Measurements from ENCODE around the gene MCEMP1. TPM values are rescaled to one million over a fixed set of nuclear protein-coding genes. Genes with fewer than 3 reads are reported as not detected.

MCEMP1 gene
- total RNA-seq, 4 donors from 2014 or later: 0.41 TPM; not detected in 3

Other genes starting within 250 kb of the MCEMP1 start
- gene PEX11G, start 188.1 kb upstream of the MCEMP1 start, total RNA-seq: 10 to 100 TPM in 1 of 4 donors, 1 to 10 TPM in 3; 2.2 to 14.5 (median 8.9) TPM
- gene ZNF358, start 161.0 kb upstream of the MCEMP1 start, total RNA-seq: 10 to 100 TPM; 50.2 to 72.7 (median 69.1) TPM
- gene MCOLN1, start 154.5 kb upstream of the MCEMP1 start, total RNA-seq: 10 to 100 TPM; 14.7 to 93.1 (median 23.9) TPM
- 100 to 1,000 TPM; 115 to 435 (median 147) TPM for gene PNPLA6, start 141.4 kb upstream of the MCEMP1 start, total RNA-seq
- 100 to 1,000 TPM in 1 of 4 donors, 10 to 100 TPM in 3; 36.2 to 114 (median 61.6) TPM for gene CAMSAP3, start 81.2 kb upstream of the MCEMP1 start, total RNA-seq
- 100 to 1,000 TPM in 1 of 4 donors, 10 to 100 TPM in 3; 27.8 to 123 (median 57.3) TPM for gene XAB2, start 47.5 kb upstream of the MCEMP1 start, total RNA-seq
- 10 to 100 TPM in 2 of 4 donors, not detected in 2; 16.4 to 48.0 TPM for gene PET100, start 47.3 kb upstream of the MCEMP1 start, total RNA-seq
- gene PCP2, start 43.4 kb upstream of the MCEMP1 start, total RNA-seq: 10 to 100 TPM in 1 of 4 donors, 1 to 10 TPM in 1, not detected in 2; 4.1 to 14.2 TPM
- 100 to 1,000 TPM; 132 to 303 (median 205) TPM for gene STXBP2, start 40.0 kb upstream of the MCEMP1 start, total RNA-seq
- gene RETN, start 8.0 kb upstream of the MCEMP1 start, total RNA-seq: not detected
- 10 to 100 TPM; 15.1 to 63.5 (median 34.4) TPM for gene TRAPPC5, start 3.7 kb downstream of the MCEMP1 start, total RNA-seq
- gene FCER2, start 25.0 kb downstream of the MCEMP1 start, total RNA-seq: 10 to 100 TPM in 1 of 4 donors, 1 to 10 TPM in 1, under 1 TPM in 1, not detected in 1; 0.27 to 10.1 (median 4.3) TPM
- gene CLEC4G, start 55.0 kb downstream of the MCEMP1 start, total RNA-seq: 1 to 10 TPM in 1 of 4 donors, under 1 TPM in 1, not detected in 2; 0.55 to 1.1 TPM
- gene CD209, start 70.4 kb downstream of the MCEMP1 start, total RNA-seq: 1 to 10 TPM in 3 of 4 donors, under 1 TPM in 1; 1.00 to 9.4 (median 4.4) TPM
- under 1 TPM in 1 of 4 donors, not detected in 3; 0.16 TPM for gene CLEC4M, start 86.2 kb downstream of the MCEMP1 start, total RNA-seq
- gene EVI5L, start 153.1 kb downstream of the MCEMP1 start, total RNA-seq: 10 to 100 TPM in 3 of 4 donors, 1 to 10 TPM in 1; 8.5 to 65.8 (median 15.0) TPM
- gene PRR36, start 197.3 kb downstream of the MCEMP1 start, total RNA-seq: under 1 TPM in 1 of 4 donors, not detected in 3; 0.16 TPM
- gene LRRC8E, start 211.4 kb downstream of the MCEMP1 start, total RNA-seq: 1 to 10 TPM in 1 of 4 donors, under 1 TPM in 1, not detected in 2; 0.79 to 1.5 TPM
- 100 to 1,000 TPM in 1 of 4 donors, 10 to 100 TPM in 3; 11.9 to 125 (median 20.9) TPM for gene MAP2K7, start 226.8 kb downstream of the MCEMP1 start, total RNA-seq
- gene TGFBR3L, start 237.7 kb downstream of the MCEMP1 start, total RNA-seq: 1 to 10 TPM in 1 of 4 donors, not detected in 3; 1.4 TPM
- 10 to 100 TPM; 11.4 to 35.9 (median 13.0) TPM for gene SNAPC2, start 243.2 kb downstream of the MCEMP1 start, total RNA-seq
- 10 to 100 TPM in 1 of 4 donors, 1 to 10 TPM in 3; 2.9 to 29.7 (median 4.8) TPM for gene CTXN1, start 249.0 kb downstream of the MCEMP1 start, total RNA-seq

All from transverse colon (tissue), 4 donors.